Psoas muscle (tissue), 8 donors: ENCODE results near the gene GALNT12. TPM values are rescaled to one million over a fixed set of nuclear protein-coding genes. Genes with fewer than 3 reads are reported as not detected.

Experiments
- ATAC-seq, 4 donors: fragments of 200-7000 bp; cut with Tn5 transposase; one replicate each; pipeline ENCODE4 v1.9.1; 2020; ENCODE audit warnings: moderate library complexity in 3 of 4, mild to moderate bottlenecking in 2 of 4
- DNase-seq, 2 donors: peaks; one replicate each; pipeline ENCODE4 v3.0.0-alpha.2; 2020
- H3K27ac ChIP-seq: fragments of 200-600 bp; one replicate; pipeline ENCODE4 v1.8.0; 2022
- H3K27me3 ChIP-seq, 3 donors: fragments of 200-600 bp in 1 of 3; one replicate each; pipeline versions ENCODE4 v1.6.1 to v1.8.0; 2013 to 2022; ENCODE audit warnings: low read length in 2 of 3, mild to moderate bottlenecking in 2 of 3, moderate library complexity in 1 of 3; ENCODE audit not compliant: insufficient read depth in 3 of 3
- H3K36me3 ChIP-seq, 2 donors: fragments of 200-600 bp in 1 of 2; one replicate each; pipeline versions ENCODE4 v1.6.1 to v1.8.0; 2013 to 2022; ENCODE audit warnings: low read depth in 1 of 2, mild to moderate bottlenecking in 1 of 2, moderate library complexity in 1 of 2; ENCODE audit not compliant: insufficient read depth in 1 of 2
- H3K4me1 ChIP-seq: fragments of 200-600 bp; one replicate; pipeline ENCODE4 v1.8.0; 2022
- H3K4me3 ChIP-seq: fragments of 200-600 bp; one replicate; pipeline ENCODE4 v1.8.0; 2022; ENCODE audit warnings: mild to moderate bottlenecking
- H3K9me3 ChIP-seq: fragments of 200-600 bp; one replicate; pipeline ENCODE4 v1.8.0; 2022
- WGBS, 3 donors: extraction: QIAGEN DNeasy Blood & Tissue Kit; methylation state at CpG; one replicate each; pipeline versions ENCODE4 v1.1.6 to v1.1.7; 2013; 5-methylcytosine and 5-hydroxymethylcytosine counted together
- intact Hi-C, 2 donors: fragments of 100-400 bp; cut with DNase I; formaldehyde crosslinking; loops; one replicate each; pipeline versions ENCODE4 v1.11.0 to v1.14.2; 2022
- polyA plus RNA-seq, 3 donors: library from polyadenylated mRNA; stranded (reverse); fragments of 200-250 nt; gene quantifications; one replicate each; pipeline ENCODE4 v1.2.3, GENCODE V29; 2013
- total RNA-seq, 4 donors: library from RNA; stranded (reverse); fragmentation: NEBNext Ultra II Directional in 2 of 4; extraction: Animal tissue kit (Norgen Biotek cat#: 25700) in 2 of 4; gene quantifications; one replicate each; pipeline versions ENCODE4 v1.2.1 to v1.2.4, GENCODE V29; 2021 to 2023
- TF ChIP-seq, protein P1 (sequence below): fragments of 200-600 bp; IDR thresholded peaks from one replicate; pipeline ENCODE4 v1.8.0; 2022; ENCODE audit warnings: antibody characterized with exemption
- donor health status: healthy with polysubstance abuse.
- donor health status: DM: no; HTN: no; CAD: no; lungs with moderate emphysema.
- donor health status: Bipolar disorder and iron deficiency.
- donor health status: healthy.
- donor health status: DM: yes; HTN: yes; CAD: no.
- donor health status: DM: no; HTN: no; CAD: no.
- donor health status: DM: no; HTN: no; CAD: no.
- donor health status: DM: yes; HTN: yes; CAD: no.

GALNT12 gene
- total and polyA plus RNA-seq, 7 donors = 0.12 to 0.32 (median 0.28) TPM; not detected in 1

DNA sequence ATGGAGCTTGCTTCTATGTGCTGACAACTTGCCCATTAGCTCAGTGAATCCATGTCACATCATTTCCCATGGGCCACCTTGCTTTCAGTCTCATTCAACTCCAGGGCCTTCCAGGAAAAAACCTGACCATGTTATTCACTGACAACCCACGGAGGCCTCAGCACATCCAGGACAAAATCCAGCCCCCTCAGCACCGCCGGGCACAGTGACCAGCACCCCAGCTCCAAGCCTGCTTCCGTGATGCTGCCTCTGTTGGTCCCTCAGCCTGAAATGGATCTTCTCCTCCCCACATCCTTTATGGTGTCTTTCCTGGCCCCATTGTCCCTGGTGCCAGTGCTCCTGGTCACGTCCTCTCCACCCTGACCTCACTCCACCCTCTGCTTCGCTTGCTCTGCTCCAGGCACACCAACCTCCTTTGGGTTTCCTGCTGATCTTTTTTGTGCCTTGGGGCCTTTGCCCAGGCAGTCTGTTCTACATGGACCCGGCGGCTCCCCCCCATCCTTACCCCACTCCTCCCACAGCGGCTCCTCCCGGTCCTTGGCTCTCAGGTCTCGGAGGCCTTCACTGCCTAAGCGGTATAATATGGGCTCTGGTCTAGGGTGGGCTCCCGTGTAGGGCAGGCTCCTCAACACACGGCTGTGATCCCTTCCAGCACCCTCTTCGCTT is 36.1 kb upstream of the GALNT12 start:
- H3K36me3 ChIP-seq = peaks cover 7 to 73% of the 10 kb centered on the region in 2 donors
- no peak overlapping the region for H3K27ac ChIP-seq
- DNase-seq (no peak), ATAC-seq (no peak)
- WGBS, 3 donors = 90 to 96% (median 94%) methylated on average over 15 of the region's 15 CpGs
- no peaks in the 10 kb centered on the region for H3K9me3 ChIP-seq
- no peaks in the 10 kb centered on the region for H3K4me1 ChIP-seq
- intact Hi-C loops = loop anchor here in 1 of 2 donors (5.0 kb wide), 1 partner anchor 454 kb away; no protein-coding TSS in a partner anchor
- H3K27me3 ChIP-seq = no peaks in the 10 kb centered on the region
- TF ChIP-seq, protein P1, sequence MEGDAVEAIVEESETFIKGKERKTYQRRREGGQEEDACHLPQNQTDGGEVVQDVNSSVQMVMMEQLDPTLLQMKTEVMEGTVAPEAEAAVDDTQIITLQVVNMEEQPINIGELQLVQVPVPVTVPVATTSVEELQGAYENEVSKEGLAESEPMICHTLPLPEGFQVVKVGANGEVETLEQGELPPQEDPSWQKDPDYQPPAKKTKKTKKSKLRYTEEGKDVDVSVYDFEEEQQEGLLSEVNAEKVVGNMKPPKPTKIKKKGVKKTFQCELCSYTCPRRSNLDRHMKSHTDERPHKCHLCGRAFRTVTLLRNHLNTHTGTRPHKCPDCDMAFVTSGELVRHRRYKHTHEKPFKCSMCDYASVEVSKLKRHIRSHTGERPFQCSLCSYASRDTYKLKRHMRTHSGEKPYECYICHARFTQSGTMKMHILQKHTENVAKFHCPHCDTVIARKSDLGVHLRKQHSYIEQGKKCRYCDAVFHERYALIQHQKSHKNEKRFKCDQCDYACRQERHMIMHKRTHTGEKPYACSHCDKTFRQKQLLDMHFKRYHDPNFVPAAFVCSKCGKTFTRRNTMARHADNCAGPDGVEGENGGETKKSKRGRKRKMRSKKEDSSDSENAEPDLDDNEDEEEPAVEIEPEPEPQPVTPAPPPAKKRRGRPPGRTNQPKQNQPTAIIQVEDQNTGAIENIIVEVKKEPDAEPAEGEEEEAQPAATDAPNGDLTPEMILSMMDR = no peak
- H3K4me3 ChIP-seq = no peak overlapping the region

DNA sequence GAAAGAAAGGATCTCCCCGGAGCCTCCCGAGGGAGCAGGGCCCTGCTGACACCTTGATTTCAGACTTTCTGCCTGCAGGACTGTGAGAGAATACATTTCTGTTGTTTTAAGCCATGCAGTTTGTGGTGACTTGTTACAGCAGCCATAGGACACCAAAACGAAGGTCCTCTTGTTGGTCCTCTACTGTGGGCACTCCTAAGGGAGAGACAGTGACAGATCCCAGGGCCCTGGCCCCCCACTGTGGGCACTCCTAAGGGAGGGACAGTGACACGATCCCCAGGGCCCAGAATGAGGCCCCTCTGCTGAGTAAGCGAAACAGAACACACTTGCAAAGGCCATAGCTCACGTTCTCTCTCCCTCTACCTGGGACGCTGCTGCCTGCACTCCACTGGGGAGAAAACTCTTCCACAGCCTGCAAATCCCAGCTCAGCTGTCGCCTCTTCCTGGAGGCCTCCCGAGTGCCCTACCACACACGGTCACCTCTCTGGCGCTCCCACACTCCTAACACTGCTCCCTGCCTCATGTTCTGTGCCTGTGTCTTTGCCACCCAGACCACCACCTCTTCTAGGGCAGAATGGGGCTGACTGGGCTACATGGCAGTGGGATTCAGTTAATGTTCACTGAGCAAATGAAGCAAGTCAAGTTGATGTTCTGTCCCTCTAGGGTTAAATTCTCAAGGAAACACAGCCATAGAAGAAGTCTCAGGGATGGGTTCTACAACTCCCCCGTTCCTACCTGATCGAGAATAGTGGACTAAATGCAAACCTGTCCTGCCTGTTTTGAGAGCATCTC is 34.9 kb upstream of the GALNT12 start:
- 92 to 94% (median 92%) methylated on average over 13 of the region's 13 CpGs for WGBS, 3 donors

DNA sequence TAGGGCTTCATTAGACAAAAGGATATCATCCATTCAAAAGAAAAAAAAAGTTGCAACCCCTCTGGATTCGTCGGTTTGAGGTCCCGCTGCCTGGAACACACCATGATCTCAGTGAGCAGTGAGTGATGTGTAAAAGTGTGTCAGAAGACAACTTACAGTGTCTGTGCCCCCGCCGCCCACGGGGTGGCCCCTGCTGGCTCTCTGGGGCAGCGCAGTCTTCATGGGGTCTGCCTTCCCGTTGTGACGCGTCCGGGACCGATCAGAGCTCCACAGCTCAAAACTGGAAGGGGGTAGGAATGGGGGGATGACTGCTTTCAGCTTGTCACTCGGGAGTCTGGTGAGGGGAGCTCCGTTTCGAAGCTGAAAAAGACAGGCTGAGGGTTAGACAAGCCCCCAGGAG is 33.7 kb upstream of the GALNT12 start:
- intact Hi-C loops = loop anchor here in 1 of 2 donors (5.0 kb wide), 1 partner anchor 456 kb away; no protein-coding TSS in a partner anchor
- Histone ChIP-seq H3K4me1 (no peaks in the 10 kb centered on the region), H3K27me3 (no peaks in the 10 kb centered on the region), H3K9me3 (no peaks in the 10 kb centered on the region), H3K4me3 (no peak overlapping the region), H3K27ac (no peak overlapping the region), H3K36me3 (peaks cover 7 to 70% of the 10 kb centered on the region in 2 donors)
- DNase-seq (no peak), ATAC-seq (no peak)
- WGBS, 3 donors = 90 to 92% (median 91%) methylated on average over 15 of the region's 15 CpGs
- TF ChIP-seq, protein P1 = no peak

More for the DNA sequence above, 34.9 kb upstream of the GALNT12 start:
- no peaks in the 10 kb centered on the region for H3K4me1 ChIP-seq
- ATAC-seq = no peak
- no peak overlapping the region for H3K4me3 ChIP-seq
- no peak for DNase-seq
- no peaks in the 10 kb centered on the region for H3K9me3 ChIP-seq
- no peaks in the 10 kb centered on the region for H3K27me3 ChIP-seq
- intact Hi-C loops = loop anchor here in 1 of 2 donors (5.0 kb wide), 1 partner anchor 455 kb away; no protein-coding TSS in a partner anchor
- H3K27ac ChIP-seq = no peak overlapping the region
- TF ChIP-seq, protein P1 = no peak
- peaks cover 7 to 68% of the 10 kb centered on the region in 2 donors for H3K36me3 ChIP-seq

DNA sequence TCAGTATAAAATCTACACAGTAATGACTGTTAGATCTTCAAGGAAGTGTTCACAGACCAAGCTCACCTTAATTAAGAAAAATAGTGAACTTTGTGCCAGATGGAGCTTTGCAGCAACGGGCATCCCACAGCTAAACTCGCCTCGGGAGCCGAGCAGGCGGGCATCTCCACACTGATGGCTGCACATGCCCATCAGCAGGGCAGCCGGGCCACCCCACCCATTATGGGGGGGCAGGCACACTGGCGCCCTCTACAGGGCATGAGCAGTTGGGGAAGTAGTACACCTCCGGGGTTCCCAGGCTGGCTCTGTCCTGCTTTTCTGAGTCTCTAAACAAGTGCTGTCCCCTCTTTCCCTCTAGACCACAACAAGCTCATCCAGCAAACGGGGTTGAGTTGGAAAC is 32.7 kb upstream of the GALNT12 start:
- Histone ChIP-seq H3K4me1 (no peaks in the 10 kb centered on the region), H3K9me3 (no peaks in the 10 kb centered on the region), H3K27ac (no peak overlapping the region), H3K27me3 (no peaks in the 10 kb centered on the region), H3K4me3 (no peak overlapping the region), H3K36me3 (peaks cover 7 to 69% of the 10 kb centered on the region in 2 donors)
- WGBS, 3 donors = 87 to 90% (median 90%) methylated on average over 9 of the region's 9 CpGs
- TF ChIP-seq, protein P1 = no peak
- peak in 1 of 4 donors; percentile 56 for ATAC-seq
- DNase-seq = no peak
- intact Hi-C loops = loop anchor here in 1 of 2 donors (5.0 kb wide), 1 partner anchor 457 kb away; no protein-coding TSS in a partner anchor
